Ectodermal cell (in vitro differentiated cells): ENCODE data around the gene LZIC.

Source experiments
- H3K27ac ChIP-seq: 2 replicates; pipeline ENCODE4 v1.7.0; 2013; ENCODE audit warnings: mild to moderate bottlenecking, low read depth, low read length; ENCODE audit not compliant: insufficient read depth, poor library complexity, severe bottlenecking
- H3K27me3 ChIP-seq: 2 replicates; pipeline ENCODE4 v1.7.0; 2013; ENCODE audit warnings: mild to moderate bottlenecking, low read length; ENCODE audit not compliant: insufficient read depth, control insufficient read depth, poor library complexity, severe bottlenecking
- H3K36me3 ChIP-seq: one replicate; pipeline ENCODE4 v1.7.0; 2013; ENCODE audit warnings: low read length; ENCODE audit not compliant: control insufficient read depth, insufficient read depth
- H3K4me1 ChIP-seq: one replicate; pipeline ENCODE4 v1.7.0; 2013; ENCODE audit warnings: low read length; ENCODE audit not compliant: control insufficient read depth, insufficient read depth
- H3K4me3 ChIP-seq: 2 replicates; pipeline ENCODE4 v1.7.0; 2013; ENCODE audit warnings: low read depth, low read length, control low read depth; ENCODE audit not compliant: insufficient read depth
- H3K9me3 ChIP-seq: 2 replicates; pipeline ENCODE4 v1.7.0; 2013; ENCODE audit warnings: mild to moderate bottlenecking, low read length, moderate library complexity; ENCODE audit not compliant: control insufficient read depth
- WGBS, 2 experiments: methylation state at CpG; one replicate each; pipeline ENCODE4 v1.1.7; 2013; ENCODE audit warnings: missing lambda C conversion rate in 2 of 2; 5-methylcytosine and 5-hydroxymethylcytosine counted together

Gene LZIC

GRCh38 chr1:9886092-9886742 is 57.0 kb downstream of the LZIC start:
- H3K4me3 ChIP-seq = no peak overlapping the region
- H3K36me3 ChIP-seq = no peaks in the 10 kb centered on the region
- H3K27me3 ChIP-seq = no peaks in the 10 kb centered on the region
- peaks cover 49% of the 10 kb centered on the region for H3K4me1 ChIP-seq
- H3K9me3 ChIP-seq = no peaks in the 10 kb centered on the region
- WGBS, 2 experiments = 73 to 79% methylated on average over 17 of the region's 17 CpGs
- H3K27ac ChIP-seq = no peak overlapping the region

- 91 to 95% methylated on average over 8 of the region's 8 CpGs for WGBS, 2 experiments
- no peaks in the 10 kb centered on the region for H3K9me3 ChIP-seq
- H3K4me3 ChIP-seq = no peak overlapping the region
- H3K4me1 ChIP-seq = peaks cover 35% of the 10 kb centered on the region
- no peaks in the 10 kb centered on the region for H3K36me3 ChIP-seq
- no peak overlapping the region for H3K27ac ChIP-seq
- H3K27me3 ChIP-seq = no peaks in the 10 kb centered on the region
These were observed 58.4 kb downstream of the LZIC start for GRCh38 chr1:9884805-9885204.

- Histone ChIP-seq H3K36me3 (no peaks in the 10 kb centered on the region), H3K4me3 (no peak overlapping the region), H3K4me1 (peaks cover 31% of the 10 kb centered on the region), H3K9me3 (no peaks in the 10 kb centered on the region), H3K27me3 (no peaks in the 10 kb centered on the region), H3K27ac (no peak overlapping the region)
- 75 to 83% methylated on average over 11 of the region's 11 CpGs for WGBS, 2 experiments
These were observed 59.4 kb downstream of the LZIC start for GRCh38 chr1:9883585-9884449.

GRCh38 chr1:9882945-9883303 is 60.3 kb downstream of the LZIC start:
- no peak overlapping the region for H3K27ac ChIP-seq
- H3K4me1 ChIP-seq = peaks cover 26% of the 10 kb centered on the region
- H3K27me3 ChIP-seq = no peaks in the 10 kb centered on the region
- WGBS, 2 experiments = 94 to 95% methylated on average over 12 of the region's 12 CpGs
- no peaks in the 10 kb centered on the region for H3K9me3 ChIP-seq
- H3K4me3 ChIP-seq = no peak overlapping the region
- H3K36me3 ChIP-seq = no peaks in the 10 kb centered on the region

- 95% methylated on average over 12 of the region's 12 CpGs for WGBS, 2 experiments
- H3K27ac ChIP-seq = no peak overlapping the region
- peaks cover 26% of the 10 kb centered on the region for H3K4me1 ChIP-seq
These were observed 60.8 kb downstream of the LZIC start for GRCh38 chr1:9882296-9882944.

GRCh38 chr1:9881838-9882249 is 61.3 kb downstream of the LZIC start:
- Histone ChIP-seq H3K27me3 (no peaks in the 10 kb centered on the region), H3K27ac (no peak overlapping the region), H3K4me3 (no peak overlapping the region), H3K4me1 (peaks cover 23% of the 10 kb centered on the region), H3K9me3 (no peaks in the 10 kb centered on the region), H3K36me3 (no peaks in the 10 kb centered on the region)
- WGBS, 2 experiments = 95 to 97% methylated on average over 2 of the region's 2 CpGs

More at GRCh38 chr1:9882296-9882944, 60.8 kb downstream of the LZIC start:
- no peaks in the 10 kb centered on the region for H3K9me3 ChIP-seq
- H3K4me3 ChIP-seq = no peak overlapping the region
- H3K27me3 ChIP-seq = no peaks in the 10 kb centered on the region
- H3K36me3 ChIP-seq = no peaks in the 10 kb centered on the region
